ENCODE measurements around the gene SAV1.

DNA sequence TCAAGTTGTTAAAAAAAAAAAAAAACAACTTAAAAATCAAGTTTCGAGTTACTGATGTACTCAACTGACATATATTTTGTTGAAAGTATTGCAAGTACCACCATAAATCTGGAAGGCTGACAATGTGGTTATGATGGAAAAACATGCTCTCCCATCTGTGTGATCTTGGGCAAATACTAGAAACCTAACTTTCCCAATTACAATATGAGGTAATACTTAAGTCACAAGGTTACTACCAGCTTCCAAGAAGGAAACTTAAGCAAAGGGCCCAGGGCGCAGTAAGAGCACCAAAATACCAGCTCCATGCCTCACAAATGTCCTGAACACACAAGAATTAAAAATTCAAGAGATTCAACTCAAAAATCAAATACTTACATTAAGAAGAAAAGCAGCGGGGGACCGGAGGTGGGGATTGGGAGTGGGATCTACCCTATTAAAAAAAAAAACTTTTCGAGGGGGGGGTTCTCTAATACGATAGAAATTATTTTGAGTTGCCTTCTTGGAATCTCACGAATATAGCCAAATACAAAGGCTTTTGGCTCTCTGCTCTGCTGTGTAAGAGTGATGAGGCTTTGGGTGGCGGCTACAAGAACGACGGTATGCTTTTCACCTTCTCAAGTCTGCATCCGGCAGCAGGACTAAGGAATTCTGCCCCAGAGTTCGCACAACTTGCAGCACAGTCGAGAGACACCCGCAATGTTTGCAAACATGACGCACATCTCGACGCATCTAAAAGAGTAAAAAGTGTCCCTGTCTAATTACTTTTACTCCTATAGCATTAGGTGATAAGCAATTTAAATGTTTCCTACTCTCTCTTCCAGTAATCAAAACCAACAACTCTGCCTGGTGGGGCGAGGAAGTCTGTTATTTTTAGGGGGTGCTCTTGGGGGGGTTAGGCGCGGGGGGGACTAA, 1.1 kb downstream of the SAV1 start:
- no peak for TF ChIP-seq CTCF (conservative IDR thresholded peaks at IDR 0.05; ENCODE audit: low read length)
- no peak for TF ChIP-seq EZH2phosphoT487 (IDR thresholded peaks at IDR 0.05; ENCODE audit: borderline replicate concordance, low read depth, low read length)

Data from OCI-LY7 (cell line).